ENCODE data around the gene CLEC3B. TPM values are rescaled to one million over a fixed set of nuclear protein-coding genes. Genes with fewer than 3 reads are reported as not detected.

Gene CLEC3B
- total RNA-seq, 3 donors from 2014 or later, result 14.7 to 24.0 (median 22.2) TPM

DNA sequence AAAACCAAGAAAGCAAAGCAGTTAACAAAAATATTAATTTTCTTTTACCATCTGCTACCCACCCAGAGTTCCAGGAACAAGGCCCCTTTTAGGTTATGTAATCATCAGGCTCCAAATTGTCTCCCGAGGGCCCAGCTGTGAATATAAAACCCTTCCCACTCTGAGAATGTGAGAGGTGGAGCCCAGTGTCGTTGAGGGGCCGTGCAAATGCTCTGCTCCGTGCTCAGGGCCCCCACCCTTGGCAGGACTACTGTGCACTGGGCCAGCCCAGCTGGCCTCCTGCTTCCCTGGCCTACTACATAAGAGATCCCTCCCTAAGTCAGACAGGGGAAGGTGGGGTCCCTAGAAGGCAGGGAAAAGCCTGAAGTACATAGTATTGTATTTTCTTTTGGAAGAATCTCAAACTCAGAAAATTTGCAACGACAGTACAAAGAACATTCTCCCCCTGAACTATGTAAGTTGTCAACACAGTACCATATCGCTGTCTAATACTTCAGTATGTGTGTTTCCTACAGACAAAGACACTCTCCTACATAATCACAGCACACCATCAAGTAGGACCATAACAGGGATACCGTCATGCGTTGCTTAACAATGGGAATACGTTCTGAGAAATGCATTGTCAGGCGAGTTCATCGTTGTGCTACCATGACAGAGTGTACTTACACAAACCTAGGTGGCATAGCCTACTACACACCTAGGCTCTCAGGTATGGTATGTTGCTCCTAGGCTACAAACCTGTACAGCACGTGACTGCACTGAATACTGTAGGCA, 4.4 kb upstream of the CLEC3B start:
- TF ChIP-seq, protein P1, sequence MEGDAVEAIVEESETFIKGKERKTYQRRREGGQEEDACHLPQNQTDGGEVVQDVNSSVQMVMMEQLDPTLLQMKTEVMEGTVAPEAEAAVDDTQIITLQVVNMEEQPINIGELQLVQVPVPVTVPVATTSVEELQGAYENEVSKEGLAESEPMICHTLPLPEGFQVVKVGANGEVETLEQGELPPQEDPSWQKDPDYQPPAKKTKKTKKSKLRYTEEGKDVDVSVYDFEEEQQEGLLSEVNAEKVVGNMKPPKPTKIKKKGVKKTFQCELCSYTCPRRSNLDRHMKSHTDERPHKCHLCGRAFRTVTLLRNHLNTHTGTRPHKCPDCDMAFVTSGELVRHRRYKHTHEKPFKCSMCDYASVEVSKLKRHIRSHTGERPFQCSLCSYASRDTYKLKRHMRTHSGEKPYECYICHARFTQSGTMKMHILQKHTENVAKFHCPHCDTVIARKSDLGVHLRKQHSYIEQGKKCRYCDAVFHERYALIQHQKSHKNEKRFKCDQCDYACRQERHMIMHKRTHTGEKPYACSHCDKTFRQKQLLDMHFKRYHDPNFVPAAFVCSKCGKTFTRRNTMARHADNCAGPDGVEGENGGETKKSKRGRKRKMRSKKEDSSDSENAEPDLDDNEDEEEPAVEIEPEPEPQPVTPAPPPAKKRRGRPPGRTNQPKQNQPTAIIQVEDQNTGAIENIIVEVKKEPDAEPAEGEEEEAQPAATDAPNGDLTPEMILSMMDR (IDR thresholded peaks at IDR 0.05), result no peak
- no peaks in the 10 kb centered on the region for H3K4me1 ChIP-seq (ENCODE audit: low read depth)
- intact Hi-C loops (cut with DNase I, micrococcal nuclease), result no loop called here
- DNase-seq (no peak), ATAC-seq (peak; percentile 49)
- no peak overlapping the region for H3K4me3 ChIP-seq
- no peaks in the 10 kb centered on the region for H3K36me3 ChIP-seq (ENCODE audit: low read depth)
- H3K9me3 ChIP-seq, result no peaks in the 10 kb centered on the region

DNA sequence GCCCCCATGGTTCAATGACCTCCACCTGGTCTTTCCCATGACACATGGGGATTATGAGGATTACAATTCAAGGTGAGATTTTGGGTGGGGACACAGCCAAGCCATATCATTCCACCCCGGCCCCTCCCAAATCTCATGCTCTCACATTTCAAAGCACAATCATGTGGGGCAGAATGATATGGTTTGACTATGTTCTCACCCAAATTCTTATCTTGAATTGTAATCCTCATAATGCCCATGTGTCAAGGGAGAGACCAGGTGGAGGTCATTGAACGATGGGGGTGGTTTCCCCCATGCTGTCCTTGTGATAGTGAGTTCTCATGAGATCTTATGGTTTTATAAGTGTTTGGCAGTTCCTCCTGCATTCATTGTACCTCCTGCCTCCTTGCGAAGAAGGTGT, 2.4 kb upstream of the CLEC3B start:
- TF ChIP-seq, protein P1 (IDR thresholded peaks at IDR 0.05), result no peak
- DNase-seq (no peak), ATAC-seq (no peak)
- Histone ChIP-seq H3K4me1 (ENCODE audit: low read depth) (no peaks in the 10 kb centered on the region), H3K36me3 (ENCODE audit: low read depth) (no peaks in the 10 kb centered on the region), H3K4me3 (no peak overlapping the region), H3K9me3 (no peaks in the 10 kb centered on the region)
- intact Hi-C loops (cut with DNase I, micrococcal nuclease), result no loop called here

GRCh38 chr3:45024542-45025255, 1.4 kb upstream of the CLEC3B start:
- Histone ChIP-seq H3K4me1 (ENCODE audit: low read depth) (no peaks in the 10 kb centered on the region), H3K4me3 (no peak overlapping the region), H3K9me3 (no peaks in the 10 kb centered on the region), H3K36me3 (ENCODE audit: low read depth) (no peaks in the 10 kb centered on the region)
- intact Hi-C loops (cut with DNase I, micrococcal nuclease), result no loop called here
- TF ChIP-seq, protein P1 (IDR thresholded peaks at IDR 0.05), result no peak
- ATAC-seq, result no peak
- DNase-seq, result no peak

- intact Hi-C loops (cut with DNase I, micrococcal nuclease), result no loop called here
- peak; percentile 37 for ATAC-seq
- Histone ChIP-seq H3K4me3 (no peak overlapping the region), H3K36me3 (ENCODE audit: low read depth) (no peaks in the 10 kb centered on the region), H3K9me3 (no peaks in the 10 kb centered on the region), H3K4me1 (ENCODE audit: low read depth) (no peaks in the 10 kb centered on the region)
- TF ChIP-seq, protein P1 (IDR thresholded peaks at IDR 0.05), result no peak
- peak; percentile 35 to 80 (median 45) for DNase-seq
Measured at GRCh38 chr3:45026957-45027356, 854 bp downstream of the CLEC3B start.

DNA sequence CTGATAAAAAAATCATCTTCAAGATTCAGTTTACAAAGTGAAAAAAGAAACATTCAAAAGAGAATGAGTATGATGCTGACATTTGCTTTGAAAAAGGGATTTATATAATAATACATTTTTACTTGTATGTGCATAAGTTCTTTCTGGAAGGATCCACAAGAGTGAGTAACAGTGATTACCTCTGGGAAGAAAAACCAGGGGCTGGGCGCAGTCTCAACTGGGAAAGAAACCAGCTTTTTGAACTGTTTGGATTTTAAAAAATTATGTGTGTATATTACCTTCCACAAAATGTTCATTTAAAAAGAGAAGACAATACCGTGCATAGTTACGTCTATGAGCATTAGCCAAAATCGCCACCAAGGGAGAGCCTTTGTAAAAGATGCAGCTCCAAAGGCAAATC, 1.3 kb downstream of the CLEC3B start:
- no peak for DNase-seq
- Histone ChIP-seq H3K9me3 (no peaks in the 10 kb centered on the region), H3K4me1 (ENCODE audit: low read depth) (no peaks in the 10 kb centered on the region), H3K4me3 (no peak overlapping the region), H3K36me3 (ENCODE audit: low read depth) (no peaks in the 10 kb centered on the region)
- no peak for ATAC-seq
- intact Hi-C loops (cut with DNase I, micrococcal nuclease), result no loop called here
- TF ChIP-seq, protein P1 (IDR thresholded peaks at IDR 0.05), result no peak

Data from mucosa of descending colon (tissue), 3 donors.